Activated T-helper 17 cell treated with anti-CD3 and anti-CD28 coated beads, Interleukin-2, amount 50 U/mL, for 72 hours (primary cell): ENCODE results near the gene MLANA. TPM values are rescaled to one million over a fixed set of nuclear protein-coding genes. Genes with fewer than 3 reads are reported as not detected.

ENCODE experiments used
- ATAC-seq: fragments of 150-1000 bp; cut with Tn5 transposase; replicated peaks from 2 replicates; pipeline ENCODE4 v1.10.0; 2021; ENCODE audit warnings: mild to moderate bottlenecking, moderate library complexity
- H3K27ac Mint-ChIP-seq: one replicate; pipeline ENCODE4 v1.8.0; 2022; ENCODE audit warnings: mixed read lengths
- H3K27me3 Mint-ChIP-seq: one replicate; pipeline ENCODE4 v1.8.0; 2022; ENCODE audit warnings: mixed read lengths
- H3K36me3 Mint-ChIP-seq: one replicate; pipeline ENCODE4 v1.8.0; 2022; ENCODE audit warnings: low read depth, mild to moderate bottlenecking, mixed read lengths
- H3K4me1 Mint-ChIP-seq: one replicate; pipeline ENCODE4 v1.8.0; 2022; ENCODE audit warnings: mixed read lengths
- H3K4me3 Mint-ChIP-seq: one replicate; pipeline ENCODE4 v1.8.0; 2022; ENCODE audit warnings: mild to moderate bottlenecking, mixed read lengths
- H3K9me3 Mint-ChIP-seq: one replicate; pipeline ENCODE4 v1.8.0; 2022; ENCODE audit warnings: mixed read lengths
- total RNA-seq, 2 donors: library from RNA; stranded (reverse); gene quantifications; one replicate each; pipeline ENCODE4 v1.2.3, GENCODE V29; 2022

MLANA gene
- total RNA-seq, 2 donors from 2014 or later, result not detected

- Mint-ChIP-seq H3K27me3 (no peaks in the 10 kb centered on the region), H3K4me3 (no peak overlapping the region), H3K9me3 (no peaks in the 10 kb centered on the region), H3K27ac (no peak overlapping the region), H3K4me1 (no peaks in the 10 kb centered on the region), H3K36me3 (peaks cover 35% of the 10 kb centered on the region)
- ATAC-seq, result no peak
Observed at GRCh38 chr9:5902377-5902776, 11.7 kb downstream of the MLANA start.

DNA sequence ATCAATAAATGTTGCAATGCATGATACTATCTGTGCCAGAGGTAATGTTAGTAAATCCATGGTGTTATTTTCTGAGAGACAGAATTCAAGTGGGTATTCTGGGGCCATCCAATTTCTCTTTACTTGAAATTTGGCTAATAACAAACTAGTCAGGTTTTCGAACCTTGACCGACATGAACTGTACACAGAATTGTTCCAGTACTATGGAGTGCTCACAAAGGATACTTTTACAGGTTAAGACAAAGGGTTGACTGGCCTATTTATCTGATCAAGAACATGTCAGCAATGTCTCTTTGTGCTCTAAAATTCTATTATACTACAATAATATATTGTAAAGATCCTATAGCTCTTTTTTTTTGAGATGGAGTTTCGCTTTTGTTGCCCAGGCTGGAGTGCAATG lies 18.2 kb downstream of the MLANA start:
- H3K27ac Mint-ChIP-seq, result no peak overlapping the region
- H3K36me3 Mint-ChIP-seq, result peaks cover 22% of the 10 kb centered on the region
- H3K4me1 Mint-ChIP-seq, result peaks cover 15% of the 10 kb centered on the region
- no peak for ATAC-seq
- no peaks in the 10 kb centered on the region for H3K9me3 Mint-ChIP-seq
- H3K4me3 Mint-ChIP-seq, result no peak overlapping the region
- no peaks in the 10 kb centered on the region for H3K27me3 Mint-ChIP-seq

DNA sequence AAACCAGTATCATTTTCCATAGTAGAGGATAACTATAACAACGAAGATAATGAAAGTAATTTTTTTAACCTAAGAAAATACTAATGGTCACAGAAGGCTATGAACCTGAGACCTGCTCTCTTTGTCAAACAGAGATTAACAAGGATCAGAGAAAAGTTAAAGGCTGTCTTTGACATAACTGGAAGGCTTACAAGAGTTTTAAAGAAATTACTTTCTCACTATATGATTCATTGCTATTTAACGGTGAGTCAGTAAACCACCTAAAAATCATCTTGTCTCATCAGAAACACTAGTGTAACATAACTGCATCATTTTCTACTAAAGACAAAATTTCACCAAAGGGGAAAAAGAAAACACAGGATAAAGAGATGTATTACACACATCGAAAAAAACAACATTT lies 19.3 kb downstream of the MLANA start:
- Mint-ChIP-seq H3K9me3 (no peaks in the 10 kb centered on the region), H3K36me3 (peaks cover 11% of the 10 kb centered on the region), H3K27me3 (no peaks in the 10 kb centered on the region), H3K4me1 (peaks cover 15% of the 10 kb centered on the region), H3K27ac (no peak overlapping the region), H3K4me3 (peak overlapping the region; percentile 32)
- peak; percentile 88 for ATAC-seq

DNA sequence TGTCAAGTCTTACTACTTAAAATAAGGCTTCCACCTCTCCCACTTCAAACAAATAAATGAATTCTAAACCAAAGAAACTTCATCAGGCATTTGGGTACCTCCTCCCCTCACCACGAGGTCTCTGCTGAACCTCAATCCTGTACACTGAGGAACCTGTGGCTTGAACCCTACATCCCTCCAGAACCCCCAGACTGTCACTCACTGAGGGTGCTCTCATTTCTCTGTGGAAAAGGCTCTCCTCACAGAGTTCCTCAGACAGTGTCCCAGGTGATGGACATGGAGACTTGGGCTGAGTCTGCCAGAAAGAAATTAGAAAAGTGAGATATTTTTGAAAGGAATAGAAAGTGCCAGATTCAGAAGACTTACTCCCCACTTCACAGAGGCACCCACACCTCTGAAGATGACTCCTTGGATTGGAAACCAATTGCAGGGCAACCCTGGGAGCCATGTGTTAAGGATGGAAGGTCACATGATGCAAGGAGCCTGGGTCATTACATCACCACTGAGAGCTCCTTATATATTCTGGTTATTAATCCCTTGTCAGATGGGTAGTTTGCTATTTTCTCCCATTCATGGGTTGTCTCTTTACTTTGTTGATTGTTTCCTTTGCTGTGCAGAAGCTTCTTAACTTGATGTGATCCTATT lies 19.8 kb downstream of the MLANA start:
- Mint-ChIP-seq H3K27me3 (no peaks in the 10 kb centered on the region), H3K4me1 (peaks cover 15% of the 10 kb centered on the region), H3K9me3 (no peaks in the 10 kb centered on the region), H3K27ac (no peak overlapping the region), H3K4me3 (peak overlapping the region; percentile 32), H3K36me3 (peaks cover 6% of the 10 kb centered on the region)
- ATAC-seq, result peak; percentile 79

DNA sequence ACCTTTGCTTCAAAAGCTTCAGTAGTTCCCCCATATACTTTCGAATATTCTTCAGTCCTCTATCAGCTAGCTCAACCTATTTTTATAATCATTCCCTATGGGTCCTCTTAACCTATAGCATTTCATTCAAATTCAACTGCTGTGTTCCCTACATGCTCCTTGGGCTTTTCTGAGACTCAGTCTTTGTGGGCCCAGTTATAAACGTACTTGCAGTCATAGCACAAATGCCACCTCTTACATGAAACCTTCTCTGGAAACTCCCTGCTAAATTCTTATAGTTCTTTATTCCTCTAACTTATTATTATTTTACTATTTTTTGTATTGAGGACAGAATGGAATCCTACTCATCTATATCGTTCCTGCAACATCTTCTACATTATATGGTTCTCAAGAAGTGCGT lies 24.7 kb downstream of the MLANA start:
- H3K4me3 Mint-ChIP-seq, result no peak overlapping the region

DNA sequence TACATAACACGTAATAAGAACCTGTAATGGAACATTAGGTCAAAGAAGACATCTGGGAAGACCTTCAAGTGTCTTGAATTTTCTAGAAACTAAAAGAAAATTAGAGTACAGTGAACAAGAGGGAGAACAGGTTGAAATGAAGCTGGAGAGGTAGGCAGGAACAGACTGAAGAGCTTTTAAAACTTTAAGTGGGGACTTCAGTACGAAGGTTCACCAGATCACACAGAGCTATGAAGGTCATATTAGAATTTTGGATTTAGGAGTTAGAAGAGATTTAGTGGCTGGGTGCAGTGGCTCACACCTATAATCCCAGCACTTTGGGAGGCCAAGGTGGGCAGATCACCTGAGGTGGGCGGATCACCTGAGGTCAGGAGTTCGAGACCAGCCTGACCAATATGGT lies 26.6 kb downstream of the MLANA start:
- peak overlapping the region; percentile 67 for H3K27ac Mint-ChIP-seq

More for the DNA sequence above, 24.7 kb downstream of the MLANA start:
- H3K36me3 Mint-ChIP-seq, result peaks cover 10% of the 10 kb centered on the region
- no peak overlapping the region for H3K27ac Mint-ChIP-seq
- ATAC-seq, result no peak
- H3K4me1 Mint-ChIP-seq, result peaks cover 8% of the 10 kb centered on the region
- H3K27me3 Mint-ChIP-seq, result no peaks in the 10 kb centered on the region
- no peaks in the 10 kb centered on the region for H3K9me3 Mint-ChIP-seq

GRCh38 chr9:5917888-5918287 lies 27.2 kb downstream of the MLANA start:
- Mint-ChIP-seq H3K4me3 (no peak overlapping the region), H3K4me1 (no peaks in the 10 kb centered on the region), H3K27ac (no peak overlapping the region), H3K9me3 (no peaks in the 10 kb centered on the region), H3K27me3 (no peaks in the 10 kb centered on the region), H3K36me3 (peaks cover 33% of the 10 kb centered on the region)
- ATAC-seq, result no peak

More for the DNA sequence above, 26.6 kb downstream of the MLANA start:
- Mint-ChIP-seq H3K27me3 (no peaks in the 10 kb centered on the region), H3K9me3 (no peaks in the 10 kb centered on the region), H3K36me3 (peaks cover 27% of the 10 kb centered on the region), H3K4me3 (no peak overlapping the region), H3K4me1 (no peaks in the 10 kb centered on the region)
- no peak for ATAC-seq

DNA sequence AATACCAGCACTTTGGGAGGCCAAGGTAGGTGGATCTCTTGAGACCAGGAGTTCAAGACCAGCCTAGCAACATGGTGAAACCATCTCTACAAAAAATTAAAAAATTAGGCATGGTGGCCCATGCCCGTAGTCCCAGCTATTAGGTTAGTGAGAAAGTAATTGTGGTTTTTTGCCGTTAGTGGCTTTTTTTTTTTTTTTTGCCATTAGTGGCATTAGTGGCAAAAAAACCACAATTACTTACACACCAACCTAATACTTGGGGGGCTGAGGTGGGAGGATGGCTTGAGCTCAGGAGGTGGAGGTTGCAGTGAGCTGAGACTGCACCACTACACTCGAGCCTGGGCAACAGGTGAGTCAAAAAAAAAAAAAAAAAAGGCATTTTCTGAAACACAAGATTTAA lies 27.8 kb downstream of the MLANA start:
- Mint-ChIP-seq H3K36me3 (peaks cover 39% of the 10 kb centered on the region), H3K4me3 (no peak overlapping the region), H3K27me3 (no peaks in the 10 kb centered on the region), H3K27ac (no peak overlapping the region), H3K4me1 (no peaks in the 10 kb centered on the region), H3K9me3 (no peaks in the 10 kb centered on the region)
- no peak for ATAC-seq

GRCh38 chr9:5920860-5921328 lies 30.2 kb downstream of the MLANA start:
- peak; percentile 91 for ATAC-seq
- Mint-ChIP-seq H3K9me3 (no peaks in the 10 kb centered on the region), H3K27ac (peak overlapping the region; percentile 28), H3K4me3 (peak overlapping the region; percentile 18), H3K27me3 (no peaks in the 10 kb centered on the region), H3K36me3 (peaks cover 45% of the 10 kb centered on the region), H3K4me1 (no peaks in the 10 kb centered on the region)

DNA sequence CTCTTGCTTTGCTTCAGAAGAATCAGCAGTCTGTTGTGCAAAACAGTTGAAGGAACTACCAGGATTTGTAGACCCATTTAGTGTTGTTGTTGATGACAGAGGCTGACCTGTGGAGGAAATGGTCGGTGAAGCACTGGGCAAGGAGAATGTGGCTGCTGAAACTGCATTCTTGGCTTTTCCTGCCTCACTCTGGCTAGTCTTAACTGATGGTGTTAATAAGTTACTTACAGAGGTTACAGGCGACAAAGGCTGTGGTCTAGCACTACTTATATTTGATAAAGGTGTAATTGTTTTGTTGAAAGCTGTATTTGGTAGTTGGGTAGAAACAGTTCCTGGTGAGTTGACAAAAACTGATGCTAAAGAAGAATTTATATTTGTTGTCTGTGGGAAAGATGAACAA lies 31.5 kb downstream of the MLANA start:
- Mint-ChIP-seq H3K9me3 (no peaks in the 10 kb centered on the region), H3K4me1 (no peaks in the 10 kb centered on the region), H3K27me3 (no peaks in the 10 kb centered on the region), H3K36me3 (peaks cover 43% of the 10 kb centered on the region), H3K4me3 (no peak overlapping the region), H3K27ac (peak overlapping the region; percentile 41)
- ATAC-seq, result no peak

DNA sequence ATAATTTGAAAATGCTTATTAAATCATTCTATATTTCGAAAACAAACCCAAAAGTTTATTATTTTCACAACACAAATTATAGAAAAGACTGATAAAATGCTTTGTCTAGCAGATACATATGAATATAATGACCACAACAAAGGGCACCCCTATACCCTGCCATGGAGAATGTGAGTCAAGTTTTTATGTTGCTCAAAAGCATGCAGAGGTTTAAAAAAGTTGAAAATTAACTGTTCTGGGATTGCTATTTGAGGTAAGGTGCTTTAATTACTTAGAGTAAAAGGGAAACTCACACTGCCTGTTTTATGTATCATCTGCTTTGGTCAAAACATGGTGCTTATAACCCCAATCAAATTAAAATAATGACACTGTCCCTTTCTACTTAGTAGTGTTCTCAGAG lies 41.0 kb downstream of the MLANA start:
- no peaks in the 10 kb centered on the region for H3K27me3 Mint-ChIP-seq
- no peak for ATAC-seq
- H3K36me3 Mint-ChIP-seq, result peaks cover 14% of the 10 kb centered on the region
- H3K4me3 Mint-ChIP-seq, result no peak overlapping the region
- H3K27ac Mint-ChIP-seq, result no peak overlapping the region
- no peaks in the 10 kb centered on the region for H3K9me3 Mint-ChIP-seq
- H3K4me1 Mint-ChIP-seq, result no peaks in the 10 kb centered on the region

DNA sequence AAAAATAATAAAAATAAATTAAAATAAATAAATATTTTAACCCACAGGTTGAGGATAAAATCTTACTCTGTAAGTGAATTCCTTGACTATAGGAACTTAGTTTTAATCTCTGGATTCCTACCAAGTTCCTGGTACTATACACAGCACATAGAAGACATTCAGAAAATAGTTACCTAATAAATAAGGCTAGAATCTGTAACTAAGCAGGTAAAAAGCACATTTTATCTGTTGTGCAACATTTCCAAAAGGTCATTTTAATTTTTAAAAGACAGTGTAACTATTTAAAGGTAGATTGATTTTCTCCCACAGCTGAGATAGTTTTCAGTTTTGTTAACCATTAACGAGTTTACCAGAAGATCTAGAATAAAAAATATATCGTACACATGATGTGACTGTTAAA lies 47.8 kb downstream of the MLANA start:
- Mint-ChIP-seq H3K27ac (no peak overlapping the region), H3K4me1 (no peaks in the 10 kb centered on the region), H3K27me3 (no peaks in the 10 kb centered on the region), H3K4me3 (no peak overlapping the region), H3K36me3 (peaks cover 4% of the 10 kb centered on the region), H3K9me3 (no peaks in the 10 kb centered on the region)
- no peak for ATAC-seq

GRCh38 chr9:5939530-5939929 lies 48.8 kb downstream of the MLANA start:
- Mint-ChIP-seq H3K4me1 (no peaks in the 10 kb centered on the region), H3K9me3 (no peaks in the 10 kb centered on the region), H3K27ac (no peak overlapping the region), H3K27me3 (no peaks in the 10 kb centered on the region), H3K4me3 (no peak overlapping the region), H3K36me3 (no peaks in the 10 kb centered on the region)
- ATAC-seq, result no peak

GRCh38 chr9:5941214-5941613 lies 50.5 kb downstream of the MLANA start:
- no peak for ATAC-seq

DNA sequence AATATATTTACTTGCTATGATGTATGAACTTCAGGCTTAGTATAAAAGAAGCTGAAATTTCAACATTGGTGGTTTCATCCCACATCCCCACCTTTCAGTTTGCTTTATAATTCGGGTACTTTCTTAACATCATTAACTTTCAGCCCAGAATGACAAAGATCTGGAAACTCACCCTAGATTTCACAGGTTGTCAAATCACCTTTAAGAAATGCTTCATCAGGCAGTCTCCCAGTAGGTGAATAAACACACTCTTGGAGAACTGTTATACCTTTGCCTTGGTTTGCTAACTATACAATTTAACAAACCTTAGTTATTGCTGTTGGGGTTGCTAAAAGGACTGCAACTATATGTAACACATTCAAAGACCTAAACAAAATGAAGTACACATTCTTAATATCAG lies 54.4 kb downstream of the MLANA start:
- H3K4me3 Mint-ChIP-seq, result no peak overlapping the region
- no peaks in the 10 kb centered on the region for H3K27me3 Mint-ChIP-seq
- no peaks in the 10 kb centered on the region for H3K36me3 Mint-ChIP-seq
- peaks cover 4% of the 10 kb centered on the region for H3K4me1 Mint-ChIP-seq
- H3K9me3 Mint-ChIP-seq, result no peaks in the 10 kb centered on the region
- ATAC-seq, result peak; percentile 80
- H3K27ac Mint-ChIP-seq, result no peak overlapping the region

More at GRCh38 chr9:5941214-5941613, 50.5 kb downstream of the MLANA start:
- H3K4me1 Mint-ChIP-seq, result no peaks in the 10 kb centered on the region
- H3K27me3 Mint-ChIP-seq, result no peaks in the 10 kb centered on the region
- no peaks in the 10 kb centered on the region for H3K36me3 Mint-ChIP-seq
- H3K9me3 Mint-ChIP-seq, result no peaks in the 10 kb centered on the region
- H3K4me3 Mint-ChIP-seq, result no peak overlapping the region
- no peak overlapping the region for H3K27ac Mint-ChIP-seq

DNA sequence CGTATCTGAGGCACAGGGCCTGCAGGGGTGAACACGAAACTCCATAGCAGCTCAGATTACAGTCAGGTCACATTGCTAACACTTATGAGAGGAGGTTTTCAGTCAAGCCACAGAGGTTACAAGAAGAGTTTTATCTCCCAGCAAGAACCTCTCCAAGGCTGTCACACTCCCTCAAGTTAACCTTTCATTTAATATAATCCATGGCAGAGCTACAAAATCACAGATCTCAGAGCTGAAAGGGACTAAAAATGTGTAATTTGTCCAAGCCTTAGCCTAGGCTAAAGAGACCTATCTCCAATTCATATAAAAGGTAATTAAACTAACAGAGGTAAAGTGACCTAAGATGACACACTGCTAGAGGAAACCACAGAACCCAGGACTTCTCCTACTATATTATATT lies 57.2 kb downstream of the MLANA start:
- Mint-ChIP-seq H3K4me1 (peaks cover 4% of the 10 kb centered on the region), H3K27ac (no peak overlapping the region), H3K36me3 (peaks cover 5% of the 10 kb centered on the region), H3K4me3 (no peak overlapping the region), H3K9me3 (no peaks in the 10 kb centered on the region), H3K27me3 (no peaks in the 10 kb centered on the region)
- peak; percentile 52 for ATAC-seq
